Heart left ventricle (tissue), 13 donors: ENCODE results near the gene SYNE2.
"Not testable (repeated sequence)": the region's sequence is repeated elsewhere in the genome, so short reads cannot be mapped to it uniquely, and the experiment has no call there.

ENCODE experiments used
- POLR2A ChIP-seq, 2 donors: fragments of 450-650 bp; IDR thresholded peaks; one replicate each; pipeline ENCODE4 v1.6.1; 2017; ENCODE audit warnings: antibody characterized with exemption in 2 of 2, mild to moderate bottlenecking in 2 of 2, moderate library complexity in 2 of 2
- TF ChIP-seq, protein P1 (sequence below), 12 donors: fragments of 200-600 bp; sonication (generic) in 4 of 12; IDR thresholded peaks; one replicate each; pipeline versions ENCODE4 v1.5.0 to v1.8.0; 2018 to 2022; ENCODE audit warnings: antibody characterized with exemption in 12 of 12, mild to moderate bottlenecking in 5 of 12
- donor health status: ischemic (EF 13 %, LVEDD 7.1; RV severe dilation, severe dysfunction).
- donor health status: DM: no; HTN: yes; CAD: no.
- donor health status: DM: no; HTN: no; CAD: no.
- donor health status: ischemic (EF 25% LVEDD 6.9; RV normal size, moderate dysfunction).
- donor health status: ischemic (EF 25% LVEDD 5.7; RV mildly dilated, moderate dysfunction).
- donor health status: ischemic (EF 35%, LVEDD 5.7; RV mildly dilated, moderate dysfunction).
- donor health status: nonischemic (EF 11% LVEDD 7.7; RV severe dilation, severe dysfunction).
- donor health status: DM: yes; HTN: yes; CAD: no.
- donor health status: PGD.
- donor health status: ischemic (EF 29% LVEDD 5.4; RV normal size, mild dysfunction).
- donor health status: nonischemic (EF 23%, LVEDD 6.1; RV moderate dilation, normal function).

DNA sequence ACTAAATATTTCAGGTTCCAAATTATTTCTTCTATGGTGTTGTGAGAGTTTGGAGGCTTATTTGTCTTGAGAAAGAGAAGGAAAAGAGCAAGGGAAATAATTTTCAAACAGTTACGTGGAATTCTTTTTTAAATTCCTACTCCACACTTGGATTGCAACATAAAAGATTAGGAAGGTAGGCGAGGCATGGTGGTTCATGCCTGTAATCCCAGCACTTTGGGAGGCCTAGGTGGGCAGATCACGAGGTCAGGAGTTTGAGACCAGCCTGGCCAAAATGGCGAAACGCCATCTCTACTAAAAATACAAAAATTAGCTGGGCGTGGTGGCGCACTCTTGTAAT, 265.6 kb downstream of the SYNE2 start:
- TF ChIP-seq, protein P1, sequence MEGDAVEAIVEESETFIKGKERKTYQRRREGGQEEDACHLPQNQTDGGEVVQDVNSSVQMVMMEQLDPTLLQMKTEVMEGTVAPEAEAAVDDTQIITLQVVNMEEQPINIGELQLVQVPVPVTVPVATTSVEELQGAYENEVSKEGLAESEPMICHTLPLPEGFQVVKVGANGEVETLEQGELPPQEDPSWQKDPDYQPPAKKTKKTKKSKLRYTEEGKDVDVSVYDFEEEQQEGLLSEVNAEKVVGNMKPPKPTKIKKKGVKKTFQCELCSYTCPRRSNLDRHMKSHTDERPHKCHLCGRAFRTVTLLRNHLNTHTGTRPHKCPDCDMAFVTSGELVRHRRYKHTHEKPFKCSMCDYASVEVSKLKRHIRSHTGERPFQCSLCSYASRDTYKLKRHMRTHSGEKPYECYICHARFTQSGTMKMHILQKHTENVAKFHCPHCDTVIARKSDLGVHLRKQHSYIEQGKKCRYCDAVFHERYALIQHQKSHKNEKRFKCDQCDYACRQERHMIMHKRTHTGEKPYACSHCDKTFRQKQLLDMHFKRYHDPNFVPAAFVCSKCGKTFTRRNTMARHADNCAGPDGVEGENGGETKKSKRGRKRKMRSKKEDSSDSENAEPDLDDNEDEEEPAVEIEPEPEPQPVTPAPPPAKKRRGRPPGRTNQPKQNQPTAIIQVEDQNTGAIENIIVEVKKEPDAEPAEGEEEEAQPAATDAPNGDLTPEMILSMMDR (IDR thresholded peaks at IDR 0.05) = not testable (repeated sequence)
- not testable (repeated sequence) for TF ChIP-seq POLR2A (IDR thresholded peaks at IDR 0.05)
